ENCODE results near the gene FLACC1.

DNA sequence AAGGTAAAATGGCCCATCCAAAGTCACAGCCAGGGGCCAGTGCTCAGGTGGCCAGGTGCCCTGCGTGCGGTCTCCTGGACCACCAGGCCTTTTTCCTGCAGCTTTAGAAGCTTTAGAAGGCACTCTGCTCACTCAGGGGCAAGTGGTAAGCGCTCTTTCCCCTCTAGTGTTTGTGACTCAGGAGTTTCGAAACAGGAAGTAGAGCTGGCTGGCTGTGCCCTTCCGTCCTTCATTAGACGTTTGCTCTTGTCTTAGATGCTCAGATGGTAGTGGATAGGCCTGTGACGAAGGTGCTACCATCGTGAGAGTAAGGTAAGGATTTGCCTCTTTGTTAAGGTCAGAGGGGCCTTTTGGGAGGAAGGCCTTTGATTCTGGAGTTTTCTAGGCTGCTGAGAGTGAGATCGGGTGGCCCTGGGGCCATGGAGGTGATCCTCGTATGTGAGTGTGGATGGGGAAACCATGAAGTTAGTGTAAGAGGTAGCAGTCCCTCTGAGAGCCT lies 96.8 kb downstream of the FLACC1 start, which contains the start of gene CASP8:
- TF ChIP-seq, protein P1, sequence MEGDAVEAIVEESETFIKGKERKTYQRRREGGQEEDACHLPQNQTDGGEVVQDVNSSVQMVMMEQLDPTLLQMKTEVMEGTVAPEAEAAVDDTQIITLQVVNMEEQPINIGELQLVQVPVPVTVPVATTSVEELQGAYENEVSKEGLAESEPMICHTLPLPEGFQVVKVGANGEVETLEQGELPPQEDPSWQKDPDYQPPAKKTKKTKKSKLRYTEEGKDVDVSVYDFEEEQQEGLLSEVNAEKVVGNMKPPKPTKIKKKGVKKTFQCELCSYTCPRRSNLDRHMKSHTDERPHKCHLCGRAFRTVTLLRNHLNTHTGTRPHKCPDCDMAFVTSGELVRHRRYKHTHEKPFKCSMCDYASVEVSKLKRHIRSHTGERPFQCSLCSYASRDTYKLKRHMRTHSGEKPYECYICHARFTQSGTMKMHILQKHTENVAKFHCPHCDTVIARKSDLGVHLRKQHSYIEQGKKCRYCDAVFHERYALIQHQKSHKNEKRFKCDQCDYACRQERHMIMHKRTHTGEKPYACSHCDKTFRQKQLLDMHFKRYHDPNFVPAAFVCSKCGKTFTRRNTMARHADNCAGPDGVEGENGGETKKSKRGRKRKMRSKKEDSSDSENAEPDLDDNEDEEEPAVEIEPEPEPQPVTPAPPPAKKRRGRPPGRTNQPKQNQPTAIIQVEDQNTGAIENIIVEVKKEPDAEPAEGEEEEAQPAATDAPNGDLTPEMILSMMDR (IDR thresholded peaks at IDR 0.05): no peak
- peak; percentile 44 for TF ChIP-seq POLR2A (IDR thresholded peaks at IDR 0.05)

Measured in right lobe of liver (tissue), 4 donors.